ENCODE data around the gene ASAP3.

GRCh38 chr1:23472351-23473036 is 11.5 kb downstream of the ASAP3 start:
- TF ChIP-seq PPARA (CRISPR knock-in tag; IDR thresholded peaks at IDR 0.05; ENCODE audit: borderline replicate concordance) (no peak), ZFP3 (CRISPR knock-in tag; IDR thresholded peaks at IDR 0.05) (no peak), PATZ1 (CRISPR knock-in tag; IDR thresholded peaks at IDR 0.05; ENCODE audit: borderline replicate concordance) (no peak), TSHZ2 (CRISPR knock-in tag; IDR thresholded peaks at IDR 0.05) (no peak), TOX (CRISPR knock-in tag; IDR thresholded peaks at IDR 0.05; ENCODE audit: borderline replicate concordance) (no peak), ARNTL (CRISPR knock-in tag; IDR thresholded peaks at IDR 0.05; ENCODE audit: borderline replicate concordance, low read depth) (no peak), ZNF565 (CRISPR knock-in tag; conservative IDR thresholded peaks at IDR 0.05; ENCODE audit: low read depth) (no peak), TCF4 (CRISPR knock-in tag; IDR thresholded peaks at IDR 0.05; ENCODE audit: borderline replicate concordance) (no peak), CREB5 (CRISPR knock-in tag; IDR thresholded peaks at IDR 0.05; ENCODE audit: low read depth) (no peak), ZNF8 (CRISPR knock-in tag; IDR thresholded peaks at IDR 0.05) (no peak), ZC3H10 (CRISPR knock-in tag; IDR thresholded peaks at IDR 0.05) (no peak), GLIS3 (CRISPR knock-in tag; IDR thresholded peaks at IDR 0.05) (no peak), RARB (CRISPR knock-in tag; IDR thresholded peaks at IDR 0.05) (no peak)
